Superior temporal gyrus (tissue), 1 donor: Measurements from ENCODE around the gene EEFSEC.

Experiments
- DNase-seq: peaks from one replicate; pipeline ENCODE4 v3.0.0-alpha.2; 2016; ENCODE audit errors: extremely low spot score

The EEFSEC gene

DNA sequence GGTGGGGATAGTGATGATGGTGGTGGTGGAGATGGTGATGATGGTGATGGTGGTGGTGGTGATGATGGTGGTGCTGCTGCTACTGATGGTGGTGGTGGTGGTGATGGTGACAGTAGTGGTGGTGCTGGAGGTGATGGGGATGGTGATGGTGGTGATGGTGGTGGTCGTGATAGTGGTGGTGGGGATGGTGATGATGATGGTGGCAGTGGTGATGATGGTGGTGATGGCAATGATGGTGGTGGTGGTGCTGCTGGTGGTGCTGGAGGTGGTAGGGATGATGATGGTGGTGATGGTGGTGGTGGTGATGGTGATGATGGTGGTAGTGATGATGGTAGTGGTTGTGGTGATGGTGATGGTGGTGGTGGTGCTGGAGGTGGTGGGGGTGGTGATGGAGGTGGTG, 292.1 kb downstream of the EEFSEC start:
- no peak for DNase-seq

DNA sequence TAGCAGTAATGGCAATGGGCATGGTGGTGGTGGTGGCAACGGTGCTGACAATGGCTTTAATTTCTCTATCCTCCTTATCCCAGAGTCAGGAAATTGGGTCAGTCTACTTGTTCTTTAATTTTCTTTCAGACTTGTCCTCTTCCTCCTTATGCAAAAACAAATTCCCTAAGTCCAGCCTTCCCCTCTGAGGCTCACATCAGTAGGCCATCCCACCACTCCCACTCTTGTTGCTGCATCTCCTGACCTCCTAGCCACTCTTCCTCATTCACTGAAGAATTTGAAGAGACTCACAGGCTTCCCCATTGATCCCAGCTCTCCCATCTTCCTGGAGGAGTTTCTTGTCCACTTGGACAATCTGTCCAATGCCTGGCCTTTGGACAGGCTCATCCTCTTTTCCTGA, 293.5 kb downstream of the EEFSEC start:
- DNase-seq: no peak

DNA sequence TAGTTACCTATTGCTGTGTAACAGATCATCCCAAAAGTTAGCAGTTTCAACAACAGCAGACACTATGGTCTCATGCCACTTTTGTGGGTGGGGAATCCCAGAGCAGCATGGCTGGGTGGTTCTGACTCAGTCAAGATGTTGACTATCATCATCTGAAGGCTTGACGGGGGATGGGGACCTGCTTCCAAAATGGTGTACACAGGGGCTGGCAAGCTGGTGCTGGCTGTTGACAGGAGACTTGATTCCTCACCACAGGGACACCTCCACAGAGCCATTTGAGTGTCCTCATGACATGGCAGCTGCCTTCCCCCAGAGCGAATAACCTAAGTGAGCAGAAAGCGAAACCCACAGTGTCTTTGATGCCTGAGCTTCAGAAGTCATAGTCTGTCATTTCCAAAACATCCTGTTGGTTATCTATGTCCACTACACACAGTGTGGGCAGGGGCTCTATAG, 294.3 kb downstream of the EEFSEC start:
- DNase-seq: no peak

DNA sequence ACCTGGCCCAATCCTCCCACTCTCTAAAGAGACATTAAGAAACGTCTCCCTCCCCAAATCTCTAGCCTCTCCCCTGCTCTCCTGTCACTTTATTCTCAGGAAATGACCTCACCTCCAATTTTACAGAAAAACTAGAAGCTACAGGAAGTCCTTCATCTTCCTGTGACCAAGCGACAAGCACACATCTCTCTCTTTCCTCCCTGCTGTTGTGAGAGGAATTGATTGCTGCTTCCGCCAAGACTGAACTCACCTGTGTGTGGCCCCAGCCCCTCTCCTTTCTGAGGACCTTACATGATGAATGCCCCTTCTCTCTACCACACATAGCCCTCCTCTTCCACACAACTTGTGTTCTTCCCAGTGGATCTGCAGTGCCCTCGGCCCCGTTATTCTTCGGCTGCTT, 295.2 kb downstream of the EEFSEC start:
- no peak for DNase-seq

DNA sequence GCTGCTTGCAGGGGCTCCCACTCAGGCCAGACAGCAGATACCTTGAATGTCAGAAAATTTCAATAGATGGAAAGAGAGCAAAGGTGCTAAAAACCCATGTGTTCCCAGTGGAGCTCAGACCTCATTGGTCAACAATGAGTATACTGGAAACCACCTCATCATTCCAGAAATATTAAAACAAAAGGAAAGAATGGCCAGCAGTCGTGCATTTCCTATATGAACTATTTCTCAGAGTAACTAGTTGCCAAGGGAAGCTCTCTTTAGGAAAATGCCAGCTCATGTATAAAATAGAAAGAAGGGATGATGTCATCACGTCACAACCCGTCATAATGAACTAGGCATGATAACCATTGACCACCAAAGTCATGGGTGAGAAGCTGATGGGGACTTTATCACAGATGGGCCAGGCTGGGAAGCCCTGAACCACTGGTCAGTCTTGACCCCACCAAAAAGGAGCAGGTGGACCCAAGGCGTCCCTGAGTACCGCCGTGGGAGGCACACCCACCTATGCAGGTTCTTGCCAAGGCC, 295.9 kb downstream of the EEFSEC start:
- no peak for DNase-seq

DNA sequence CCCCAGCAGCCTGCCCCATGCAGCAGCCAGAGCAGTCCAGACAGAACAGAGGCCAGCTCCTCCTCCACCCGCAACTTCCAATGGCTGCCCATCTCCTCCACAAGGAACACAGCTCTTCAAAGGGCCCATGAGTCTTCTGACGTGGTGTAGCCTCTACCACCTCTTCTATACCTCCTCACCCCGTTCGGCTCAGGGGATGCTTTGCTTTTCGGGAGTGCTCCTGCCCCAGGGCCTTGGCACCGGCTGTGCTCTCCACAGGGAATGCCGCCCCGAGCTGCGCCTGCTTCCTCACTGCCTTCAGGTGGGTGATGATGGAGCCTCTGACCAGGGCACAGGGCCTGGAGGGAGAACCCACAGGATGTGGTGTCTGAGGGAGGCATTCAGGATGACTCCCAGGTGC, 298.8 kb downstream of the EEFSEC start:
- DNase-seq: no peak

DNA sequence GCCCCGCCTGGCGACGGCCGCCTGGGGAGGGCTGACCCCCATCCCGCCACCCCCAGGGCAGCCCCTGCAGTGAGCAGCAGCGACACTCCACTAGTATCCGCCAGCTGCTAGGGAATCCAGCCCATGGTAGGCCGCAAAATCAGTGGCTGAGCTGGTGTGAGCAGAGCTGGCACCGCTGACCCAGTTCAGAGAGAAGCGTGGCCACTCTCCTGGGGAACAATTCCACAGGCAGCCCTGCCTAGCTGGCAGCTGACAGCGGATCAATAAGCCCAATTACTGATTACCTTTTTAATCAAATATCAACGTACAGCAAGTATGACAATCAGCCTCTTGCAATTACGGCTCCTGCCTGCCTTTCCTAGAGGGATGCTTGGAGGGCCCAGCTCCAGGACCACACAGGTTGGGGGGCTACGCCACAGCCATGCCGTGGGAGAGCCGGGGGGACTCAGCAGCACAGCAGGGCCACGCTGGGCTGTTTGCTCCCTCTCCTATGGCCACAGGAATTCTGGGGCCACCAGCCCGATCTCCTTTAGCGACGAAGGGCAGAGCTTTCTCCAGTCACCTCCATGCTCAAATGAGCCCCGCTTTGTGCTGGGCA, 299.5 kb downstream of the EEFSEC start:
- DNase-seq: no peak

DNA sequence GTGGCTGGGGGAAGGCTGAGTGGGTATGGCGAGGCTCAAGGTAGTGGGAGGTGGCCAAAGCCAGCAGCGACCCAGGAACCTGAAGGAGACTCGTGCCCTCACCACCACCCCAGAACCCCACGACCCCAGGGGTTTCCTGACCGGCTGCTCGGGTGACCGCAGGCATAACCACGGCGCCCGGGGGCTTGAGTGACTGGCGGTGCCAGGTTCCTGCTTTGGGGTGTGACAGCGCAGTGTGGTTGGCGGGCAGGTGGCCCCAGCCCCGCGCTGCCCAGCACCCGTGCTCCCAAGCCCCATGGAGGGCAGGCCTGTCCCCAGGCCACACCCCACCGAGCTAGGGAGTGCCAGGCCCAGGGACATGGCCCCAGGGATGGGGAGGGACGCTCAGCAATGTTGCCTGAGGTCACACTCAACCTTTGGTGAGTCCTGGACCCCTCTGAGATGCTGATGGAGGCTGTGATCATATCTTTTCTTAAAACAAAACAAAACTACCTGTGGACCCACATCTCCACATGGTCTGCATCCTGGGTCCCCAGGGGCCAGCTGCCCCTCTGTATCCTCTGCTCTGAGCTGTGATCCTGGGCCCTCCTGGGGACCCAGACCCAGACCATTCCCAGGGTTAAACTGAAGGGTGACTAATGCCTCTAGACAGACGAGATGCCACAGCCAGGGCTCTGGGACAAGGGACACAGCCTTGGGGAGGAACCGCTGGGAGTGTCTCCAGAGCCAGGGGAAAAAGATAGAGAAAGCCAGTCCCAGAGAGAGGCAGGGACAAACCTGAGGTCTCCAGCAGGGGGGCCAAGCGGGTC, 300.4 kb downstream of the EEFSEC start:
- DNase-seq: no peak

DNA sequence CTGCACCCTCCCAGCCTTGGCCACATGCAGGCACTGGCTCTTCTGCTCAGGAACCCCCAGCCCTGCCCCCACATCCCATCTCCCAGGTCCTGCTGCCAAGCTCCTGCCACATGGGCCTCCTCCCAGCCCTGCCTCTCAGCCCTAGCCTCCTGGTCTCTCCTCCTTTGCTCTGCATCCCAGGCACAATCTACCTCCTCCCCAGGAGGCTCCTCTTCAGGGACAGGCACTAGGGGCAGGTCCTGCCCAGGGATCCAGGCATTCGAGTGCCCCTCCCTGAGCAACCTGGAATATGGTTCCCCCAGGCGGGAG, 301.0 kb downstream of the EEFSEC start:
- no peak for DNase-seq

DNA sequence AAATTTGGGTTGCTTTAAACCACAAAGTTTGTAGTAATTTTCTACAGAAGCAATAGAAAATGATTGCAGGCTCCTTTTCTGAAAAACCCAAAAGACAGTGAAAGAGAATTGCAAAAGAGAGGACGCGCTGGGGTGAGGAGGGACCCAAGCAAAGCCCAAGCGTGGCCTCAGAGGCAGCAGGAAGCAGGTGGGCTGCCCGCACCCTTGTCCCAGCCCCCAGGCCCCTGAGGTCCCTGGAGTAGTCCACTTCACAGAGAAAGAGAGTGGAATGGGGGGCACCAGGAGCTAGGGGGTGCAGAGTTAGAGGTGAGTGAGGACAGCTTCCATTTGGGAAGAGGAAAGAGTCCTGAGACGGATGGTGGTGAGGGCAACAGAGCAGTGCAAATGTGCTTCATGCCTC, 301.8 kb downstream of the EEFSEC start:
- no peak for DNase-seq

DNA sequence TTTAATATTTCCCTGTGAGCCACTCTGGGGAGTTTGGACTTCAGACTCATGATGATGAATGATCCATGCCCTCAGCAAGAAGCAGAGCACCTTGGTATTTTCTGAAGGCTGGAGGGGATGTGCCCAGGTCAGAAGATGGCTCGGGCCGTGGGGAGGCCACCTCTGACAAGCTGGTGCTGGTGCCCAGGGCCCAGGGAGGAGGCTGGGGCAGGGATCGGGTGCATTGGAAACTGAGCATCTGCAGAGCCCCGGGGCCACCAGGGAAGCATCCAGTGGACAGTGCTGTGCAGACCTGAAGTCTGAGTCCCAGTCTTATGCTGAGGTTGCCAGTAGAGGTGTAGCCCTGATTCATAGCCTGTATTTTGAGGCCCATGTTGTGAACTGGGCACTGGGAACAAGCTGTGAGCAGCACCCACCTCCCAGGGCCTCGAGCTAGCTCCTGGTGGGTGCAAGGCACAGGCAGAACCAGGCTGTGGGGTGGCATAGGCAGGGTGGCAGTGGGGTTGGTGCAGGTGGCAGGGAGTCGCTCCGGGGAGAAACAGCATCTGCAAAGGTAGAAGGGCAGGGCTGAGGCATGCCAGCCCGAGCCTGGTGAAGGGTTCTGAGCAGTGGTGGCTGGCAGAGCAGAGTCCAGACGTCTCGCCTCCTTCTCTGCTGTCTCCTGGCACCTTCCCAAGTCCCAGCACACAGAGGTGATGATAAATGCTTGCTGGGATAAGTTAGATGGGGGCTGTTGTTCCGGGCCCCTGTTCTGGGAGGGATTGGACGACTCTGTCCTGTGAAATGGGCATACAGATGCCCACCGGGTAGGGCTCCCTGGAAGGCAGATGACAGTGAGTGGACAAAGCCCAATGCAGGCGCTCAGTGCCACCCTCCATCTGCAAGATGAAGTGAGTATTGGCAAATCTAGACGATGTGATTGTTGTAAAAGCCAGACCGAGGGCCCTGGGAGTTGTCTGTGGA, 302.8 kb downstream of the EEFSEC start:
- no peak for DNase-seq

DNA sequence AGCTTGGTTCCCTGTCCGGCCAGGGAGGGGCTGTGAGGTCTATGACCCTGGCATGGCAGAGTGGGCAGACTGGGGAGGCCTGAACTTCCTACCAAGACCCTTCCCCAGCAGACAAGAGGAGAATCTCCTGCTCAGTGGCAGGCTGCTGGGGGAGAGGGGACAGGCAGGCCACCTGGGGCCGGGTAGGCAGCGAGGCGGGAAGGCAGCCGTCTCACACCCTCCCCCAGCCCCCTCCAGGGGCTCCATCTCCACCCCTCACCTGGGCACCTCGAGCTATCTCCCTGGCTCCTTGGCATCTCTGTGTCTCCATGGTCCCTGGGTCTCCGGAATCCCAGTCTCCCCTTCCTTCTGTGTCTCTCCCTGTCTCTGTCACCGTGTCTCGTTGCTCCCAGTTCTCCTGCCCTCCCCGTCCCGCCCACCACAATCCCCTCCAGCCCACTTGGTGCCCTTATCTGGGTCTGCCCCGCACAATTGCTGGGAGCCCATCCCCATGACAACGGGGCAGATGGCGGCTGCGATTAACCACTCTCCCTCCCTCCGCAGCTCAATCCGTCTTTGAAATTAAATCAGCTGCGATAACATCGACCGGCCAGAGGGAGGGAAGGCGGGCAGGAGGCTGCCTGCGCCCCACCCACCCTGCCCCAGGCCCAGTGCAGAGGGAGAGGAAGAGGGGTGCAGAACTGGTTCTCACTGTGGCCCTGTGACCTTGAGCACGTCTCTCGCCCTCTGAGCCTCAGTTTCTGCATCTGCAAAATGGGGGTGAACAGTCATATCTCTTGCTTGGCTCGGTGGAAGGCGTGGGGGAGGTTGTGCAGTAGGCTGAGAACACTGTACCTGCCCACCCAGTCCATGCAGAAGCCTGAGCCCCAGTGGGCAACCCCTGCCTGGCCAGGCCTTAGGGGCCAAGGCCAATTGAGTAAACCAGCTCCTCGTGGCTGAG, 303.8 kb downstream of the EEFSEC start:
- no peak for DNase-seq

DNA sequence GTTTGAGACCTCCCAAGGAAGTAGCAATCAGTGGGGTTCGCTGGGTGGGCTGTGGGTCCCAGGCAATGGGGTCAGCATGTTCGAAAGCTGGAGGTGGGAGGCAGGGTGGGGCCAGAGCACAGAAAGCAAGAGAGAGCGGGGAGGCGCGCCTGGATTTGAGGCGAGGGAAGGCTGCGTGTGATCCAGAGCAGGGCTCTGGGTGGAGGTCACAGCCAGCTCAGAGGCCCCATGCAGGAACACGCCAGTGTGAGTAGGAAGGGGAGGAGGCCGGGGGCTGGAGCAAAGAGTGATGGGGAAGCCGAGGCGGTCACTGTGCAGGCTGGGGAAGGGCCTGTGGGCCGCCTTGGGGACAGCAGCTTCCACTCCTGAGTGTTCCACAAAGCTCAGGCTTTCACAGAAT, 304.7 kb downstream of the EEFSEC start:
- no peak for DNase-seq
